Activated CD8-positive, alpha-beta memory T cell treated with anti-CD3 and anti-CD28 coated beads, Interleukin-2, amount 50 U/mL, for 48 hours (primary cell): ENCODE data around the gene ZNG1F.
A peak's percentile ranks its signal among the peaks of the same experiment; 100 is the strongest.
"Not testable (repeated sequence)": the region's sequence is repeated elsewhere in the genome, so short reads cannot be mapped to it uniquely, and the experiment has no call there.

ENCODE experiments used
- DNase-seq: peaks from one replicate; pipeline ENCODE4 v3.0.0-alpha.2; 2020

Gene ZNG1F

DNA sequence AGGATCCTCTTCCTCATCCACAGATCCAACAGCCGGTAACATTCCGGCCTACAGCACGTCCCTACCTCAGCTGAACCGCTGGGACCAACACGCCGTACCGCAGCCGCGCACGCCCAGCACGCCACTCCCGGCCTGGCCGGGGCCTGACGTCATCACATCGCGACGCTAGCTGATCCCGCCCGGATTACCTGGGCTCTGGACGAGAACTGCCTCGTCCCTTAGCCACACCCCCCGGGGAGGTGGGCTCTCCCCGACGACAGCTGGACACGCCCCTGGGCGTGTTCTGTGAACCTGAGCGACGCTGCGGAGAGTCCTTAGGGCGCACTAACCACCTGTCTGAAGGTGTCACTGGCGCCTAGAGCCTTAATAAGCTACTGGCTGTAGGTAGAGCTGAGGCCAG, at the start of gene ZNG1F:
TSS of gene ZNG1F (minus strand) at position 101 of the 400 bp plus-strand sequence. CDS start at position 42, 59 bp downstream.
- DNase-seq = not testable (repeated sequence)

GRCh38 chr9:41237110-41237749, 48.1 kb upstream of the ZNG1F start:
- DNase-seq = peak; percentile 74

- not testable (repeated sequence) for DNase-seq
These were observed 47.5 kb upstream of the ZNG1F start for GRCh38 chr9:41236486-41237109.

- DNase-seq = peak; percentile 78
These were observed 46.0 kb upstream of the ZNG1F start for GRCh38 chr9:41234811-41235805.

GRCh38 chr9:41234221-41234620, 45.1 kb upstream of the ZNG1F start:
- not testable (repeated sequence) for DNase-seq

DNA sequence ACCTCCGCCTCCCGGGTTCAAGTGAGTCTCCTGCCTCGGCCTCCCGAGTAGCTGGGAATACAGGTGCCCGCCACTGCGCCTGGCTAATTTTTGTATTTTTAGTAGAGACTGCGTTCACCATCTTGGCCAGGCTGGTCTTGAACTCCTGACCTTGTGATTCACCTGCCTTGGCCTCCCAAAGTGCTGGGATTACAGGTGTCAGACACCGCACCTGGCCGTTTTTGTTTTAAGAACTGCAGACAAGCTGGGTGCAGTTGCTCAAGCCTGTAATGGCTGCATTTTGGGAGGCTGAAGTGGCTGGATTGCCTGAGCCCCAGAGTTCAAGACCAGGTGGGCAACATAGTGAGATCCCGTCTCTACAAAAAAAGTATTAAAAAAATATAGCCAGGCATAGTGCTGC, 43.2 kb upstream of the ZNG1F start:
- DNase-seq = peak; percentile 57

DNA sequence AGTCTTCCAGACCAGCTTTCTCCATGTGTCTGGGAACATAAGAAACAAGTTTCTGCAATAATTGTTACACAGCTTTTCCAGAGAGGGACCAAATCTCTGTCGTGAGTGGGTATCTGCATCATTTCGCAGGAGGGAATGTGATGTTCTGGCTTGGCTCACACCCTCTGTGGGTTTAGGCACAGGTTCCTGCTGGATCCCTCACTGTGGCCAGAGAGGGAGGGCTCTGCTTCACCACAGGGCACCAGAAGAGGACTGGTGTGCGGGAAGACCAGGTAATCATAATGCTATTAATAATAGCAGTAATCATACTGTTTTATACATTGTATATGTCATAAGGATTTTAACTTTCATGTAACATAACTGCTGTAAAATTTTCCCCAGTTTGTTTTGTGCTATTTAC, 41.3 kb upstream of the ZNG1F start:
- DNase-seq = peak; percentile 53

- DNase-seq = peak; percentile 53
These were observed 40.6 kb upstream of the ZNG1F start for GRCh38 chr9:41229408-41230401.

DNA sequence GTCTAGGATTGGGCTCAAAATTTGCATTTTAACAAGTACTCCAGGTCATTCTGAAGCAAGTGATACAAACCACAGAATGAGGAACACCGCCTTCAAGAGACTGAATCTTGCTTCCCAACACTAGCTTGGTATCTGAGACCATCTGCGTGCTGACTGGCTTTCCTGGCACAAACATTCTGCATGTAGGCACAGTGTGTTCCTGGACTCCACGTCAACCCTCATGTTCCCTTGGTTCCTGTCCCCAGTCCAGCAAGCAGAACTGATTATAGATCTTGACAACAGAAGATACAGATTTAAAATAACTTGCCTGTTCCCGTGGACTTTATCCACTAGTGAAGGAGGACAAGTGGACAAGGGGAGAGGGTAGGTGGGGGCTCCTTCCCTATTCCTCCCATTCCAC, 30.7 kb upstream of the ZNG1F start:
- DNase-seq = not testable (repeated sequence)

GRCh38 chr9:41188439-41188838, 678 bp downstream of the ZNG1F start:
- DNase-seq = not testable (repeated sequence)

DNA sequence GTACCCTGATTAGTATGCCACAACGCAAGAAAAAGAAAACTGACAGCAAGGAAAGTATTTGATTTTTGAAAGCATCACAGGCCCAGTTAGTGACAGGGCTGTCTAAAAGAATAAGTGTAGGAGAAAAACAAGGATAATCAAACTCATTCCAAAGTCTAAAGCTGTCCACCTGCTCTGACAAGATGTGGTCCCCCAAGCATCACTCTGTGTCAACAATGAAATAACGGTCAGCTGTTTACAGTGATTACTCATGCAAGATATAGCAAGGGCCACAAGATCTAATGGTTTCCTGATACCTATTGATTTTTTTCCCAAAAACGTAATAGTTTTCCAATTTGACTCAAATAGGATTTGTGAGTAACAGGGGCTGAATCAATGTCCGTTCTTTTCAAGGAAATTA, 14.1 kb downstream of the ZNG1F start:
- DNase-seq = not testable (repeated sequence)

GRCh38 chr9:41150116-41150515, 39.0 kb downstream of the ZNG1F start:
- DNase-seq = not testable (repeated sequence)

- not testable (repeated sequence) for DNase-seq
These were observed 47.2 kb downstream of the ZNG1F start for GRCh38 chr9:41141878-41142277.

GRCh38 chr9:41128581-41128980, 60.5 kb downstream of the ZNG1F start, which contains the start of gene FOXD4L6:
FOXD4L6 (minus strand) TSS chr9:41128681; CDS start chr9:41128383, 298 bp downstream.
- not testable (repeated sequence) for DNase-seq

DNA sequence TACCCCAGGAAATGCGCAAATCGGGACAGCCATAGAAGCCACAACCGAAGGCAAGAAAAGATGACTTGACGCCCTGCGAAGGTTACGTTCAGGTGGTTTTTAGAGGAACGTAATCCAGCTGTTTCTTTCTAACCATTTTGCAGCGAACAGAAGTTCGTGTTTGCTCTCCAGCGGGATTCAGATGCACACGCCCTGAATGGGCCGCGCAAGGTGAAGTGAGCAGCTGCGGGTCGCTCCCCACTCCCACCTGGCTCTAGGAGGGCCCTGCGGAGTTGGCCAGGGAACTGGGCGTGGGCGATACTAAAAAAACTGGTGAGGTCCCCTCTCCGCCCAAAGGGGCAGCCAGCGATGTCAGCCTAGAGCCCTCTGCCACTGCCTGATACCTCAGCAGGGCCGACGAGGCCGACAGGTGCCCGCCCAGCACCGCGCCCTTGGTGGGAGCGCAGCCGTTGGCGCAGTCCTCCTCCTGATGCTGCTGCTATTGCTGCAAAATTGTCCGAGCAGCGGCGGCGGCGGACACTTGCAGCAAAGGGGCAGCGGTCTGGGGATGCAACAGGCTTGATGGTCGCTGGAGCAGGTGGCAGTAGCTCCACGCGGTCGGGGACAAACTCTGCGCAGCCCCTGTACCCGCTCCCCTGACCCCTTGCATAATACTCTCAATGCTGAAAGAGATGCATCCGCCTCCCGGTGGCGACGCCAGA, 62.2 kb downstream of the ZNG1F start:
- not testable (repeated sequence) for DNase-seq

DNA sequence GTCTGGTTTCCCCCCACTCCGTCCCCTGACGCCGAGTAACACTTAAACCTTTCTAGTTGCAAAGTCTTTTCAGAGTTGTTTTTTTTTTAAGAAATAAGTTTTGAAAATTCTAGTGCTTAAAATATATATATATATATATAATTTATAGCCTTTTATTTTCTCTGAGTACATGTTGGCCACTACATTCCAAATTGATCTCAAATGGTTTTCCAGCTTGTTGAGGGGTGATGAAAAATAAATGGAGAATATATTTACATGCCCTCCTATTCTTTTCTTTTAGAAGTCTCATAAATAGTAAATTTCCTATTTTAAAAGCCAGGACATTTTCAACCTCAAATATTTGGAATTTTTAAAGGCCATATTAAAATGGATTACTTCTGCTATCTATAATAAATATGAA, 63.2 kb downstream of the ZNG1F start:
- DNase-seq = not testable (repeated sequence)

DNA sequence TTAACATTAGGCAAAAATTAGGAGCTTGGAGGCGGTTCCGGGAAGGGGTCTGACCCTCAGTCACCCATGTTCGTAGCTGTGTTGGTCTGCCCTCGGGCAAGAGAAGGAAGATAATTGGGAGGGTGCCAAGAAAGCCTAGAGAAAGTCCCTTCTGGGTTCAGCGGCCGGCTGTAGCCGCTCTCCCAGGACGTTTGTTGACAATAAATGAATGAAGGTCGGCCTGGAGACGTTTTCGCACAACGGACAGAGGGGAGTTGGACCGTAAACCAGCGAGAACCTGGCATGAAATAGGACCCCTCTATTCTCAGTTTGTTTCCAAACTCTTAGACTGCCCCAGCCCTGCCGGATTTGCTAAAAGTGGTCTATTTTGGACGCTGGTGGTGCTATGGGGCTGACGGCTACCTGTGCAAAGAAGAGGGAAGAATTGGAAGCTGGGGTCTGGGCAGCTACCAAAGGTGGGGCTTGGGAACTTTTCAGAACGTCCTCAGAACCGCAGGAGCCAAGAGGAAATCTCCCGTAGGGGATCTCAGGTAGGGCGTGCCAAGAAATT, 63.9 kb downstream of the ZNG1F start:
- not testable (repeated sequence) for DNase-seq

DNA sequence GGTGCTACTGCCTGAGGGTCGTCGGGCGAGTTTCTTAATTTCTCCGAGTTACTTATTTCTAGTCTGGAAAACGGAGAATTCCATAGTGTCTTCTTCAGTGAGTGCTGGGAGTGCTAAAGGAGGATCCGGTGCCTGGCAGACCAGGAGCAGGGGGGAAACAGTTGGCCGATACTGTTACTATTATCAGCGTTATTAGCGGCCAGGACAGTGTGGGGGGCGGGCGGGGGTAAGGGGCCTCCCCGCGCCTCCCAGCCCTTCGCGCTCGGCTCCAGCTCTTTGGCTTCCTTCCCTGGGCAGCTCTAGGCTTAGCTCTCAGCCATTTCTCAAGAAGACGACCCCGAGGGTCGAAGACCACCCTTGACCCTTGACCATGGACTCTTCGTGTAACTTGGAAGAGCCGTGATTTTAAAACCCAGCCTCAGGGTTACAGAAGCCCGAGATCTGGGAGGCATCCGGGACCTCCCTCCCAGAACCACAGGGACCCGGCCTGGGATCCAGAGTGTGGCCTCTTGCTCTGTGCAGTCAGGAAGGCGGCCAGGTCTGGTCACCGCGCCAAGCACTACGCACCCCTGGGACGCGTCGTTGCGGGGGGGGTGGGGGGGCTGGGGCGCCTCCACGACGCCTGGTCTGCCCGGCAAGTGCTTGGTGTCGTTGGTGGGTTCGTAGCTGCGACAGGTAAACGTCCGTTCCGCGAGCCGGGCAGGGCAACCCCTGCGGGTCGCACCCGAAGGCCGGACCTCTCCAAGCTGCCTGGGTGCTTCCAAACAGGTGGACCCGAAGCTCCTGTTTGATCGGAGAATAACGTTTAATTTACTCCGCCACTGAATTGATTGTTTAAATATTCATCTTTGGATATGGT, 64.6 kb downstream of the ZNG1F start:
- not testable (repeated sequence) for DNase-seq

- not testable (repeated sequence) for DNase-seq
These were observed 65.3 kb downstream of the ZNG1F start for GRCh38 chr9:41123812-41124211.

- DNase-seq = not testable (repeated sequence)
These were observed 65.7 kb downstream of the ZNG1F start for GRCh38 chr9:41123396-41123795.
